ENCODE results near the gene TRIM16. TPM values are rescaled to one million over a fixed set of nuclear protein-coding genes. Genes with fewer than 3 reads are reported as not detected.
"Not testable (repeated sequence)": the region's sequence is repeated elsewhere in the genome, so short reads cannot be mapped to it uniquely, and the experiment has no call there.

TRIM16 gene
- total RNA-seq, 2 donors from 2014 or later, result 27.2 to 30.4 TPM

DNA sequence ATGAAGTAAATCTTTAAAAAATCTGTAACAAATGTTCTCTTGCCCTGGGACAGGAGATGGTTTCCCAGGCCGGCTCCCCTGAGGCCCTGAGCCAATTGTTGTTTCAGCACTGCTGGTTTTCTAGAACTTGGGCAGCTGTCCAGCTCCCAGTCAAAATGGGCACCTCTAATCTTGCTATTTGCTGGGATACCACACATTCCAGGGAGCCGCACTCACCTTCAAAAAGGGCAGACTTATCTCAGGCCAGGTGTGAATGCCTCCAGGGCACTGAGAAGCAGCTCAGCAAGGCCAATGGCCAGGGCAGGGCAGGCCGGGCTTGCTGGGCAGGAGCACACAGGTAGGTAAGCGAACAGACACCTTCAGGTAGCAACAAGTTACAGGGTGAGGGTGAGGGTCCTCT is 24.4 kb downstream of the TRIM16 start:
- Histone ChIP-seq H3K27ac (no peak overlapping the region), H3K9ac (ENCODE audit: low read depth in 2 of 2, low read length in 2 of 2) (no peak overlapping the region), H3K27me3 (no peaks in the 10 kb centered on the region), H3K4me1 (no peaks in the 10 kb centered on the region), H3K4me3 (no peak overlapping the region), H3K36me3 (no peaks in the 10 kb centered on the region), H3K9me3 (no peaks in the 10 kb centered on the region)
- TF ChIP-seq, protein P1, sequence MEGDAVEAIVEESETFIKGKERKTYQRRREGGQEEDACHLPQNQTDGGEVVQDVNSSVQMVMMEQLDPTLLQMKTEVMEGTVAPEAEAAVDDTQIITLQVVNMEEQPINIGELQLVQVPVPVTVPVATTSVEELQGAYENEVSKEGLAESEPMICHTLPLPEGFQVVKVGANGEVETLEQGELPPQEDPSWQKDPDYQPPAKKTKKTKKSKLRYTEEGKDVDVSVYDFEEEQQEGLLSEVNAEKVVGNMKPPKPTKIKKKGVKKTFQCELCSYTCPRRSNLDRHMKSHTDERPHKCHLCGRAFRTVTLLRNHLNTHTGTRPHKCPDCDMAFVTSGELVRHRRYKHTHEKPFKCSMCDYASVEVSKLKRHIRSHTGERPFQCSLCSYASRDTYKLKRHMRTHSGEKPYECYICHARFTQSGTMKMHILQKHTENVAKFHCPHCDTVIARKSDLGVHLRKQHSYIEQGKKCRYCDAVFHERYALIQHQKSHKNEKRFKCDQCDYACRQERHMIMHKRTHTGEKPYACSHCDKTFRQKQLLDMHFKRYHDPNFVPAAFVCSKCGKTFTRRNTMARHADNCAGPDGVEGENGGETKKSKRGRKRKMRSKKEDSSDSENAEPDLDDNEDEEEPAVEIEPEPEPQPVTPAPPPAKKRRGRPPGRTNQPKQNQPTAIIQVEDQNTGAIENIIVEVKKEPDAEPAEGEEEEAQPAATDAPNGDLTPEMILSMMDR (IDR thresholded peaks at IDR 0.05), result no peak
- intact Hi-C loops (cut with DNase I), result no loop called here
- no peak for DNase-seq

DNA sequence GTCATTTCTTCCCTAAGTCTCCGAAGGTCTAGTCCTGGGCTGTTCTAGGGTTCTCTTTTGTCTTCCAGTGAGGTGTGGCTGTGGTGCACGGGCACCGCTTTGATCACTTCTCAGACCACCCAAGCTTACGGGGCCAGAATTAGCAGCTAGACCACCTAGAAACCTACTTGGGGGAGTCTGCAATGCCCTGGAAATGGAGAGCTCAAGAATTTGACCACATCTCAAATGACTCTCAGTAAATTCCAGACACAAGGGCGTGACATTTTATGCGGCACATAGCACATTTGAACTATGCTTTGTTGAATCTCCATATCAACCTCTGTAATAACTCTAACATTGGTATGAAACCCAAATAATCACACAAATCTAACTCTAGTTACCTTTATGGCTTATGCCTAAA is 24.9 kb downstream of the TRIM16 start:
- H3K9me3 ChIP-seq, result no peaks in the 10 kb centered on the region
- H3K4me3 ChIP-seq, result no peak overlapping the region
- no peak for DNase-seq
- TF ChIP-seq, protein P1 (IDR thresholded peaks at IDR 0.05), result no peak
- intact Hi-C loops (cut with DNase I), result no loop called here
- H3K36me3 ChIP-seq, result no peaks in the 10 kb centered on the region
- H3K4me1 ChIP-seq, result no peaks in the 10 kb centered on the region
- H3K27ac ChIP-seq, result no peak overlapping the region
- H3K9ac ChIP-seq (ENCODE audit: low read depth in 2 of 2, low read length in 2 of 2), result no peak overlapping the region
- no peaks in the 10 kb centered on the region for H3K27me3 ChIP-seq

DNA sequence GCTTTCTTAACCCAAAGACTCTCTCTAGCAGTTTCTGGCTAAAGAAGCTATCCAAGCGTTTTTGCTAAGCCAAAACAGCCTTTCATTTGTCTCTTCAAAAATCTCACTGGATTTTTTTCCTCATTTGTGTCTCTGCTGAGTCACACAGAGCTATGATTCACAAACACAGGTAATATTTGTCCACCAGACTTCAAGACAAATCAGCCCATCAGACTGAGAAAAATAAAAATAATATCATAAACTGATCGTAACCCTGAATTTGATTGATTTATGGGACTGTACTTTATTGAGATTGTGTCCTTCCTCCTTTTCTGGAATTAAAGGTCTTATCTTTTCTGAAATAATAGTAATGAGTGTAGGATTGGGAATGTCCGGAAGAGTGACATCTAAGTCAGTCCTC is 25.8 kb downstream of the TRIM16 start:
- H3K36me3 ChIP-seq, result no peaks in the 10 kb centered on the region
- H3K4me1 ChIP-seq, result no peaks in the 10 kb centered on the region
- intact Hi-C loops (cut with DNase I), result no loop called here
- no peak overlapping the region for H3K4me3 ChIP-seq
- no peak overlapping the region for H3K9ac ChIP-seq (ENCODE audit: low read depth in 2 of 2, low read length in 2 of 2)
- H3K27ac ChIP-seq, result no peak overlapping the region
- no peaks in the 10 kb centered on the region for H3K27me3 ChIP-seq
- DNase-seq, result no peak
- TF ChIP-seq, protein P1 (IDR thresholded peaks at IDR 0.05), result no peak
- no peaks in the 10 kb centered on the region for H3K9me3 ChIP-seq

DNA sequence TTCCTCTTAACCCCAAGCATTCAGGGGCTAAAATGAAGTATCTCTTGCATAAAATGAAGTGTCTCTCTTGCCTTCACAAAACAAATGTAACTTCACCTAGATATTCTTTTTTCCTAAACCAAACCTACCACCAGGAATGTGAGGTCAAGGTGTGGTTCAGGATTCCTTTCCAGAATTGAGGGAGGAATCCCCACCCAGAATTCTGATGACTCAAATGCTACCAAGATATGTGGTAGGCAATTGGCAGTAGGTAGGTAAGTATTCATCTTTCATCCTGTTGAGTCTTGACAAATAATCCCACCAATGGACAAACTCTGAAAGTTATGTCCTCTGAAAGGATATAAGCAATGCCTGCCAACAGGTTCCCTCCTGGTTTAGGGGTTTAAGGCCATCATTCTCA is 26.2 kb downstream of the TRIM16 start:
- Histone ChIP-seq H3K36me3 (no peaks in the 10 kb centered on the region), H3K4me3 (no peak overlapping the region), H3K9me3 (no peaks in the 10 kb centered on the region), H3K27me3 (no peaks in the 10 kb centered on the region), H3K4me1 (no peaks in the 10 kb centered on the region), H3K9ac (ENCODE audit: low read depth in 2 of 2, low read length in 2 of 2) (no peak overlapping the region), H3K27ac (no peak overlapping the region)
- TF ChIP-seq, protein P1 (IDR thresholded peaks at IDR 0.05), result no peak
- intact Hi-C loops (cut with DNase I), result no loop called here
- no peak for DNase-seq

DNA sequence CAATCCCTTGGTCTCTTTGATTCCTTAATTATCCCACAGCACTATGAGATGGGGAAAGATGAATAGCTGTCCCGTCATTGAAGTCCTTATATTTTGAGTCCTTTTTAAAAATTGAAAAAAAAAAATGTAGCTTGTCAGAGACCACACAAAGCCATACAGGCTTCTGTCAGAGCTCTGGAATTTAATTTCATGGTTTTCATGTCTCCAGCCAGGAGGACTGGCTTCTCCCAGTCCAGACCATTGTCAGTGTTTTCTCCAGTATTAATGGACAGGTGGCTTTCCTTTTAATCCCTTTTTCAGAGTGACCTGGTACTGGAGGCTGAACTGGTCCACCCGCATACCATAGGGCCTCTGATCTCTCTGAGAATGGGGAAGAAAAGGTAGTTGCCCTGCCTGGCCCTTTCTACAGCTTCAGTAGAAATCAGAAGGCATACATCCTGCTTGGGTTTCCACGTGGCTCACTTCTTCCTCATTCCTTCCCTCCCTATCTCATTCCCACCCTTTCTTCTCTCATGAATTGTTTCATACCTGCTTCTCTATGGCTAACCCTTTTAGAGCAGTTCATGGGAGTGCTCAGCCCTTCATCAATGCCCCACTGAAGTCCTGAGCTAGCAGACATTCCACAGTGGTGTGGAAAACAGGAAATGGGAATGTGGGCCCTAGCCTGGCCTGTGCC is 29.1 kb downstream of the TRIM16 start:
- H3K9me3 ChIP-seq, result no peaks in the 10 kb centered on the region
- H3K27ac ChIP-seq, result no peak overlapping the region
- H3K36me3 ChIP-seq, result no peaks in the 10 kb centered on the region
- TF ChIP-seq, protein P1 (IDR thresholded peaks at IDR 0.05), result no peak
- intact Hi-C loops (cut with DNase I), result no loop called here
- H3K4me3 ChIP-seq, result no peak overlapping the region
- no peaks in the 10 kb centered on the region for H3K4me1 ChIP-seq
- DNase-seq, result no peak
- no peaks in the 10 kb centered on the region for H3K27me3 ChIP-seq
- no peak overlapping the region for H3K9ac ChIP-seq (ENCODE audit: low read depth in 2 of 2, low read length in 2 of 2)

DNA sequence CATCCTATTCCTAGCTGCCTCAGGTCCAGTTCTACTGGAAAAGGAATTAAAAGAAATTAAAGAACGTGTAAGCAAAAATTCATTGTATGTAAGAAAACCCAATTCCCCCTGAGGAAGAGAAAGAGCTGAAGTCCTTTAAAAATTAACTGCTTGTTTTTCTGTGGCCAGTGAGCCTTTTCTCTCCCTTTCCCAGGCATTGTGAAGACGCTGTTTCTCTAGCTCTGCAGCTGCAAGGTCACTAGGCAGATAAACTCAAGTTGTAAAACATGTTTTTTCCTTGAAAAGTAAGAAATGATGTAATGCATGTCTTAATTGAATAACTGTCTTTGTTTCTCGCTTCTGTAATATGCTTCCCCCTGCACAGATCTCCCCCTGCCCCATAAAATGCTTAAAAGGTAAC is 29.7 kb downstream of the TRIM16 start:
- H3K27ac ChIP-seq; H3K9me3 ChIP-seq; H3K4me1 ChIP-seq; H3K27me3 ChIP-seq; H3K36me3 ChIP-seq; H3K4me3 ChIP-seq; DNase-seq; intact Hi-C loops (cut with DNase I); H3K9ac ChIP-seq (ENCODE audit: low read depth in 2 of 2, low read length in 2 of 2): not testable (repeated sequence)
